Stimulated activated CD8-positive, alpha-beta memory T cell treated with anti-CD3 and anti-CD28 coated beads, Interleukin-4, amount 100 ng/mL, for 4 hours (primary cell): Measurements from ENCODE around the gene MYL3.
"Not testable (repeated sequence)": the region's sequence is repeated elsewhere in the genome, so short reads cannot be mapped to it uniquely, and the experiment has no call there.

Source experiments
- DNase-seq, 2 donors: peaks; one replicate each; pipeline ENCODE4 v3.0.0-alpha.2; 2020; ENCODE audit warnings: low read depth in 2 of 2, low spot score in 1 of 2

MYL3 gene

DNA sequence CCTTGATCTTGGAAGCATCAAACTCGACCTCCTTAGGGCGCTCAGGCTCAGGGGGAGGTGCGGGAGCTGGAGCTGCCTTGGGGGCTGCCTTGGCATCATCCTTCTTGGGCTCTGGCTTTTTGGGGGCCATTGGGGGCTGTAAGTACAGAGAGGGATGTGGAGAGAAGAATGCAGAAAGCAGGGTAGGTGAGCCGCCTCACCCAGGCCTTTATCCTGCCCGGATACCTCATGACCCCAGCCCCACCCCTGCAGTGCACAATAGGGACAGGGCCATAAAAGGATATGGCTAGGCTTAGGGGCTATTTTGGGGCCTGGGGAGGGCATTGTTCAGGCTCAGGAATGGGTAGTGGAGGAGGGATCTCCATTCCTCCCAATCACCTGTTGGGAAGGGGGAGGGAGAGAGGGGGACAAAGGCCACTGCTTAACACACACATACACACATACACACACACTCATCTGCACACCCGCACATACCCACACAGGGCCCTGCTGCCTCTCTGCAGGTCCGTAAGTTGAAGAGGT is at the start of gene MYL3:
Gene MYL3, minus strand, starts transcription at position 184 of the 522 bp plus-strand sequence. Its CDS starts 54 bp downstream, at position 130.
- DNase-seq, result no peak

GRCh38 chr3:46912986-46913385 is 49.7 kb upstream of the MYL3 start:
- DNase-seq, result no peak

DNA sequence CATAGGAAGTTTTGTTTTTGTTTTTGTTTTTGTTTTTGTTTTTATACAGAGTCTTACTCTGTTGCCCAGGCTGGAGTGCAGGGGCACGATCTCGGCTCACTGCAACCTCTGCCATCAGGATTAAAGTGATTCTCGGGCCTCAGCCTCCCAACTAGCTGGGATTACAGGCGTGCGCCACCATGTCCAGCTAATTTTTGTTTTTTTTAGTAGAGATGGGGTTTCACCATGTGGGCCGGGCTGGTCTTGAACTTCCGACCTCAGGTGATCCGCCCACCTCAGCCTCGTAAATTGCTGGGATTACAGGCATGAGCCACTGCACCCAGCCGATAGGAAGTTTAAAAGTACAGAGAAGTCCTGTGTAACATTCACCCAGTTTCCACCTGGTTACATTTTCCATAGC is 47.7 kb upstream of the MYL3 start:
- DNase-seq, result not testable (repeated sequence)

DNA sequence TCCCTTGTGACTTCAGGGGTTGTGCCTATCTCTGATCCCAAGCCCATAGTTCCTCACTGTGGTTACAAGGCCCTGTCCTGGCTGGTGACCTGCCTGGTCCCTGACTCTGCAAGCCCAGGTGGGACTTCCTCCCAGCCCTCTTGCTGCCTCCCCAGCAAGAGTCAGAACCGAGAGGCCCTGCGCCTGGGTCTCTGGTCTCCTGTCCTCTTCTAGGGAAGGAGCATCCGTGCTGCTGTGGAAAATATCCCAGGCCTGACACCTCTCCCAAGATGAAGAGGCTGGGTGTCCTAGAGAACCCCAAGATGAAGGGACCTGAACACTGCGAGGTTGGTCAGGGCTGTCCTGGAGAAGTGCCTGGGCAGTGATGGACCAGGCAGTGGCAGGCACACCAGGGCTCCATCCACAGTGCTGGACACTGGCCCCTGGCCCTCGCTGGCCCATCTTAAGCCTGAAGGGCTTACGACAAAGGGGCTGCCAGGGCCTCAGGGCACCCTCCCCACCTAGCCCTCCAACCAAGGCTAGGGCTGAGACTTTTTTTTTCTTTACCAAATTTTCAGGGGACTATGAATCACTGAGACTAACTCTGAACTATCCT is 47.0 kb upstream of the MYL3 start:
- no peak for DNase-seq

DNA sequence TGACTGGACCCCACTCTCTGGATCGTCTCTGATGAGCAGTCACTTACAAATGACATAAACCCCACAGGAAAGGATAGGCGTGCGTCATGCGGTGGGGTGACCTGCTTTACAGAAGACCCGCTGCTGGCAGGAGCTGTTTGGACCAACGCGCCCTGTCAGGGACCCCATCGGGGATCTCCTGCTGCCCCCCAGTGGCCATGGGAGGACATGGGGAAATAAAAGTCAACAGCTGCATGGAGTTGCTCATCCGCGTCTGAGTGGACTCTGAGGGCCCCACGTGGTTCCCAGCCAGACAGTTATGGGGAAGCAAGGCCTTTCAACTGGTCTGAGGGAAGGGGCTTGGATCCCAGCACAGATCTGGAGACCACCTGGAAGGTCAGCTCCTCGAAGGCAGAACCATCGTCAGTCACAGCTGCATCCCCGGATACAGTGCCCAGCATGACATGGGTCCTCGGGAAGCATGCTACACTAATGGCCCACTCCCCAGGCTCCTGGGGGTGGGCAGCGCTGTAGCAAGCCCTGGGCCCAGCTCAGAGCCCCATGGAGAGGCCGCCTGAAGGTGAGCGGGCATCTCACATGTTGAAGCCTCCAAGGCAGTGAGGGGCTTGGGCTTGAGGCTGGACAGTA is 46.4 kb upstream of the MYL3 start:
- DNase-seq, result peak; percentile 58 to 68

DNA sequence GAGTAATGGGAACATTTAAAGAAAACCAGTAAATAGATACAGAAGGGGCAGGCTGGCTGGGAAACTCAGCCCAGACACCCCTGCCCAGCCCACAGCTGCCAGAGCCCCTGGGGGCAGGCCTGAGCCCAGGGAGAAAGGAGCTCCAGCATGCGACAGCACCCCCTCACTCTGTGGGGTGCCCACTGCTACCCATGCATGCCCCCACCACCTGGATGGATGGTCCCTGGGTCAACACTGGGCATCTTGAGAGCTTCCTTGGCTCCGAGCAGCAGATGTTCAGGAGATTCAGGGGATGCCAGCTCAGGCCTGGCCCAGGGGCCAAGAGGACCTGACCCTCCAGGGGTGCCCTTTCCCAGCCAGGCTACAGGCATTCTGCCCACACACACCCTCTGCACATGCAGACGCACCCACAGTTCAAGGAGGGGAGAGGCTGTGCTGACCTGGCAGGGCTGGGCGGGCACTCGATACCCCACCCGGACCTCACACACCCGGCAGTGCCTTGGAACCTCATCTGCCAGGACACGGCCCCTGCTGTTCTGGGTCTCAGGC is 45.8 kb upstream of the MYL3 start:
- no peak for DNase-seq

DNA sequence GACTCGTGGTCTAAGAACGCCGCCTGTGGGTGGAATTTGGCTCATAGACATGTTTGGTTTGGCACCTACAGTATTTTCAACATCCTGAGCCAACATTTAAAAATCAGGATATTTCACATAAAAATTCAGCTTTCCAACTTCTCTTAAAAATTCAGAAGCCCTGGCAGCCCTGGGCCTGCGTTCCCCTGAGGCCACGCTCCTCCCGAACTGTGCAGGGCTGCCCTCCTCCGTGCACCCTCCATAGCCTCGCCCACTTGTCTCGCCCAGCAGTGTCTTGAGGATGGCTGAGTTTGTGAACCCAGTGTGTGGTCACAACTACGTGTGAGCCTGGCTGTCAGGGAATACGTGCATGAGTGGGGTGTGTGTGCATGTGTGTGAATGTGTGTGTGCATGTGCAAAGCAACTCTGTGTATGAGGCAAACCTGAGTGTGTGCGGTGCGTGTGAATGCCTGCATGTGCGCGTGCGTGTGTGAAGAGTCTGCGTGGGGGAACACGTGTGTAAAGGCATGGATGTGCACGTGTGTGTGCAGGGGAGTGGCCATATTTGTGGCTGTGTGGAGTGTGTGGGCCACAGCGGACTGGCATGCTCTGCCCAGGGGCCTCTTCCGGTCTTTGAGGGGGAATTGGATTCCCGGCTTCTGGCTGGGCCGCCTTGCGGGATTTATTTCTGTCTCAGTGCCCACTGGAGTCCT is 45.2 kb upstream of the MYL3 start:
- DNase-seq, result no peak

DNA sequence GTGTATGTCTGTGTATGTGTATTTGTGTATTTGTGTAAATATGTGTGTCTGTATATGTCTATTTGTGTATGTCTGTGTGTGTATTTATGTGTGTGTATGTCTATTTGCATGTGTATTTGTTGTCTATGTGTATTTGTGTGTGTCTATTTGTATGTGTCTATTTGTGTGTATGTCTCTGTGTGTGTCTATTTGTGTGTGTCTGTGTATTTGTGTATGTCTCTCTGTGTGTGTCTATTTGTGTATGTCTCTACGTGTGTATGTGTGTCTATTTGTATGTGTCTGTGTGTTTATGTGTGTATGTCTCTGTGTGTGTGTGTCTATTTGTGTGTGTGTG is 44.7 kb upstream of the MYL3 start:
- DNase-seq, result no peak

DNA sequence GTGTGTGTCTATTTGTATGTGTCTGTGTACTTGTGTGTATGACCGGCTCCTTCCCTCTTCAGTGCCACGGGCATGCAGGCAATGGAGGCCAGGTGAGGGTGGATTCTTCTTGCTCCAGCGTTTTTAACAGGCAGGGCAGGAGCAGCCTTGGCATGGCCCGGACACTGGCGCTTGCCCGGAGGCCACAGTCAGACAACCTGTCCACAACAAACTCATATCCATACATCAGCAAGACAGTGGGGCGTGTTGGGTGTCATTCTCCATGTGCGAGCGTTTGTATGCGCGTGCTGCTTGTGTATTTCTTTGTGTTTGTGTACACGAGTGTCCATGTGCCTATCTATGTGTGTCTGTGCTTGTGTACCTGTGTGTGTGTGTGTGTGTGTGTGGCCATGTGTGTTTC is 44.0 kb upstream of the MYL3 start:
- no peak for DNase-seq

- no peak for DNase-seq
These were observed 43.3 kb upstream of the MYL3 start for GRCh38 chr3:46906471-46907058.

DNA sequence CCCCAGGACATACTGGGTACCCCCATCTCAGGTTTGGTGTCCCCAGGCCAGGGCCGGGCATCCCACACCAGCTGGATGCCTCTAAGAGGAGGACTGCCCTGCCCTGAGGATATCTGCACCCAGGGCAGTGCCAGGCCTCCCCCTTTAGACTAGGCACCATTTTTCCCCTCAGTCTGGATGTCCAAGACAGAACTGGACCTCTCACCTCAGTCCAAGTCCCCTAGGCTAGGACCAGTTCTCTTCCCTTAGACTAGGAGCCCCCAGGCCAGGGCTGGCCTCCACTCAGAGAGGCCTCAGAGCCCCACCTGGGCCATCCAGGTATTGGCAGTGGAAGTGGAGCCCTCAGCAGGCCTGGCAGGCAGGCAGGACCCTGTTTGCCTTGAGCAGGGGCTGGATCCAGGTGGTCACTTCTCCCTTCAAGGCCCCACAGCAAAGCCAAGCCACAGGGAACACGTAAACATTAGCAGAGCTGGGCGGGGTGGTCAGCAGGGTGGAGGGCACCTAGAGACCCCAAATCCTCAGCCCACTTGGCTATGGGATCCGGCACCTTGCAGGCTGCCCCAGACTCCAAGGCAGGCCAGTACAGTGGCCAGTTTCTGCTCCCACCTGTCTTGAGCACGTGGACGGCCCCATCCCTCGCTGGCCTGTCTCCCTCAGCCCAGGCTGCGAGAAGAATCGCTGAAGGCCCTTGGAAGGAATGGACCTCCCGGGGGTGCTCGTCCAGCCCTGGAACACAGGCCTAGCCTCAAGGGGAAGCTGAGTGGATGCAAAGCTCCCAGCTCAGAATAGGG is 42.6 kb upstream of the MYL3 start:
- no peak for DNase-seq

- no peak for DNase-seq
These were observed 41.9 kb upstream of the MYL3 start for GRCh38 chr3:46905213-46905560.

DNA sequence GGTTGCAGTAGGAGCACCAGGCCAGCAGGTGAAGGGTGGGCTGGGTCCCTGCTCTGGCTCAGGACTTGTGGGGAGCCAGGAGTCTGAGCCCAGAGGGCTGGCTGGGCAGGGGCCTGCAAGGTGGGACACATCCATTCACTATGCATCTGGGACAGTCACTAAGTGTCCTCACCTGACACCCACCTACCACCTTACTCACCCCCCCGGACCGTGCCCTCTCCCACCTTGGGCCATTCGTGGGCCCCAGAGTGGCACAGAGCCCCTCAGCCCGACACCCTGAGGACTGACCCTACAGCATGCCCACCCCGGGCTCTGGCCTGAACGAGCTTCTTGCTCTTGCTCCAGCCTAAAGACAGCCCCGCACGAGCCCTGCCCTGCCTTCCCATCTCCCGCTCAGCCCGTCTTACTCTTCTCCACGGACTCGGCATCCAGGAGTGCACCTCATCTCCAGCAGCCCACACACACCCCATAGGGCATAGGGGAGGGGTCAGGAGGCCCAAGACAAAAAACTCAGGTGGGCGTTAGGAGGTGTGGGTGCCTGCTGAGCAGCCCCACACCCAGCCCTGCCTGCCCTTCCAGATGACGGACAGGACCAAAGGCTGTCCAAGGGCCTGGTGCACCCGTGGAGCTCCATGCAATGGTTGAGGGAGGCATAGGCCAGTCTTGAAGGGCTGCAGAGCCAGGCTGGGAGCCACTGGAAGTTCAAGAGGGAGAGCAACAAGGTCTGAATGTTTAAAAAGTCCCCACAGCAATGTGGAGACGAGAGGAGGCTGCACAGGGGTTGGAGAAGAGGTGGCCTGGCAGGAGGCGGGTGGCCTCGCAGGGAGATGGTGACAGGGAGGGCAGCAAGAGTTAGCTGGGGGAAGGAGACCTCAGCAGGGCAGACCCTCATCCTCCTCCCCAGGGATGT is 41.3 kb upstream of the MYL3 start:
- DNase-seq, result no peak

DNA sequence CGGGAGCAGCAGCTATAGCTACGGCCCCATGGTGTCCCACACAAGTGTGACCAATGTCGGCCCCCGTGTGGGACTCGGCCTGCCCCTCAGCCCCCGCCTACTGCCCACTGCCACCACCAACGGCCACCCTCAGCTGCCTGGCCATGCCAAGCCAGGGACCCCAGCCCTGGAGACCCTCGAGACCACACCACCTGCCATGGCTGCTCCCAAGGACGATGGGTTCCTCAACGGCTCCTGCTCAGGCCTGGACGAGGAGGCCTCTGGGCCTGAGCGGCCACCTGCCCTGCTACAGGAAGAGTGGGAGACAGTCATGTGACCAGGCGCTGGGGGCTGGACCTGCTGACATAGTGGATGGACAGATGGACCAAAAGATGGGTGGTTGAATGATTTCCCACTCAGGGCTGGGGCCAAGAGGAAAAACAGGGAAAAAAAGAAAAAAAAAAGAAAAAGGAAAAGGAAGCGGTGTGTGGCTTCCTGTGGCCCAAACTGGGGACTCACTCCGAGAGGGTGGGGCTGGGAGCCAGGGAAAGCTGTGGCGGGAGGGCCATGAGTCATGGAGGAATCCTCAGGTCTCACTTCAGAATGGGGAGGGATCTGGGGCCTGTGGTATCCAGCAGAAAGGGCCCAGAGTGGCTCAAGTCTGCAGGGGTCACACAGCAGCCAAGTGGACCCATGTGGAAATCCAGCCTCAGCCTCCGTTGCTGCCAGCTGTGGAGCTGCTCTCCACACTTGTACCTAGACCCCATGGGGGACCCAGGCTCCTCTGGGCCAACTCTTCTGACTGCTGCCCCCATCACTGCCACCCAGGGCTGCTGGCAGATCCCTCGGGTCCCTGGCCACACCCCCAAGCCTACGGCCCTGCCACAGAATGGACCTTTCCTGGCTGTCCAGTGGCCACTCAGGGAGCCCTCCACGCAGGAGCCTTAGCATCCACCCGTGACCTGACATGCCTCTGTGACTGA is 40.4 kb upstream of the MYL3 start:
- DNase-seq, result no peak

GRCh38 chr3:46902188-46902631 is 39.0 kb upstream of the MYL3 start:
- DNase-seq, result no peak

DNA sequence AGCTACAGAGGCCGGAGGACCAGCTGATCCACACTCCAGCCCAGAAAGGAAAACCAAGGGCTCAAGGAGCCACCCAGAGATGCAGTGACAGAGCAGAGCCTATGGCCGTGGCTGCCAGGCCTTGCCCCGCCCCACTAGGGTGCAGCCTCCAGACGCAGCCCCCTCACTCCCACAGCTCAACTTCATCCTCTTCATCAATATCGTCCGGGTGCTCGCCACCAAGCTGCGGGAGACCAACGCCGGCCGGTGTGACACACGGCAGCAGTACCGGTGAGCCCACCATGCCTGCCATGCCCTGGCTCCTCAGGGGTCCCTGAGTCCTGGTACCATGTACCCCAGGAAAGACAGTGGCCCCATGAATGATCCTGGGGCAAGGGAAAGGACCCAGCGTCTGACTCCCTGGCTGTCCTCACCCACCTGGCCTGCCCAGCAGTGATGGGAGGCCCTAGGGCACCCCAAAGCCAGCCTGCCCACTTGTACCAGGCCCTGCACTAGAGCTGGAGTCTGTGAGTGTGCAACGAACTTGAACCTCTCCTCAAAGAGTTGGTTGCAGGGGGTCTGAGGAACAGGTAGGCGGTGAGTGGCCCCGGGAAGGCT is 38.4 kb upstream of the MYL3 start:
- no peak for DNase-seq

- no peak for DNase-seq
These were observed 37.8 kb upstream of the MYL3 start for GRCh38 chr3:46901061-46901460.

- DNase-seq, result no peak
These were observed 37.1 kb upstream of the MYL3 start for GRCh38 chr3:46900356-46900755.

GRCh38 chr3:46900007-46900292 is 36.7 kb upstream of the MYL3 start:
- no peak for DNase-seq
